Gastrocnemius medialis (tissue), 4 donors: ENCODE measurements around the gene CCDC106. TPM values are rescaled to one million over a fixed set of nuclear protein-coding genes. Genes with fewer than 3 reads are reported as not detected.

Source experiments
- ATAC-seq, 2 donors: fragments of 150-250 bp; one replicate each; pipeline ENCODE4 v1.9.1; 2016
- DNase-seq, 2 donors: peaks; one replicate each; pipeline ENCODE4 v3.0.0-alpha.2; 2019
- H3K27ac ChIP-seq, 4 donors: fragments of 200-600 bp; sonication (generic); 1 replicate in 1 of 4; 2 replicates in 3 of 4; pipeline ENCODE4 v1.5.1; 2016 to 2018; ENCODE audit warnings: mild to moderate bottlenecking in 2 of 4, moderate library complexity in 1 of 4
- H3K27me3 ChIP-seq, 3 donors: fragments of 200-600 bp; sonication (generic) in 2 of 3; 1 replicate in 1 of 3; 2 replicates in 2 of 3; pipeline versions ENCODE4 v1.5.1 to v1.6.0; 2016 to 2019; ENCODE audit warnings: mild to moderate bottlenecking in 1 of 3, moderate library complexity in 1 of 3
- H3K36me3 ChIP-seq, 2 donors: fragments of 200-600 bp; sonication (generic) in 1 of 2; one replicate each; pipeline ENCODE4 v1.5.1; 2017 to 2018
- H3K4me1 ChIP-seq, 2 donors: fragments of 200-600 bp; sonication (generic) in 1 of 2; one replicate each; pipeline ENCODE4 v1.5.1; 2016 to 2017; ENCODE audit warnings: mild to moderate bottlenecking in 2 of 2
- H3K4me3 ChIP-seq, 4 donors: fragments of 200-600 bp; sonication (generic) in 3 of 4; 1 replicate in 1 of 4; 2 replicates in 3 of 4; pipeline ENCODE4 v1.5.1; 2016 to 2019; ENCODE audit warnings: mild to moderate bottlenecking in 2 of 4
- H3K9me3 ChIP-seq, 3 donors: fragments of 200-600 bp; sonication (generic) in 2 of 3; 1 replicate in 1 of 3; 2 replicates in 2 of 3; pipeline ENCODE4 v1.5.1; 2016 to 2019
- CTCF ChIP-seq, 5 experiments: fragments of 450-650 bp in 3 of 5; fragments of 200-600 bp in 2 of 5; sonication (generic) in 2 of 5; IDR thresholded peaks in 4 of 5; conservative IDR thresholded peaks in 1 of 5; 1 replicate in 4 of 5; 2 replicates in 1 of 5; pipeline ENCODE4 v1.5.1; 2016 to 2019; ENCODE audit warnings: antibody characterized with exemption in 5 of 5, mild to moderate bottlenecking in 3 of 5, moderate library complexity in 3 of 5
- POLR2A ChIP-seq, 2 donors: fragments of 450-650 bp; IDR thresholded peaks; one replicate each; pipeline ENCODE4 v1.6.1; 2017; ENCODE audit warnings: antibody characterized with exemption in 2 of 2, mild to moderate bottlenecking in 2 of 2, moderate library complexity in 2 of 2
- in situ Hi-C, 4 donors: fragments of 200-750 bp; cut with MboI; loops; one replicate each; pipeline versions ENCODE4 v1.15.0 to v1.8.0; 2017; ENCODE audit warnings: low sequenced_read_pairs in 4 of 4
- intact Hi-C: fragments of 100-400 bp; cut with DNase I; formaldehyde crosslinking; loops from one replicate; pipeline ENCODE4 v1.15.1; 2023; ENCODE audit warnings: low total_unique reads
- total RNA-seq, 4 donors: library from RNA; depleted of rRNA; stranded (reverse); fragments of >200 nt; gene quantifications; one replicate each; pipeline versions ENCODE4 v1.1.0 to v1.2.3, GENCODE V29; 2016

Gene CCDC106
- total RNA-seq, 4 donors from 2014 or later = 6.3 to 21.2 (median 12.6) TPM

- intact Hi-C loops = loop anchor here (1.0 to 2.0 kb wide), 3 partner anchors 20 to 466 kb away; partner anchors contain the start of genes EPN1, ZNF784 and ZNF787
These were observed 7.6 kb downstream of the CCDC106 start for GRCh38 chr19:55655648-55656040.

GRCh38 chr19:55656552-55656951 lies 8.5 kb downstream of the CCDC106 start:
- Histone ChIP-seq H3K9me3 (no peaks in the 10 kb centered on the region), H3K27me3 (no peaks in the 10 kb centered on the region), H3K4me1 (peaks cover 36 to 47% of the 10 kb centered on the region in 2 donors), H3K4me3 (peak overlapping the region; percentile 75 to 98 (median 90)), H3K36me3 (peaks cover 0 to 18% of the 10 kb centered on the region in 2 donors), H3K27ac (peak overlapping the region in 1 of 4 donors; percentile 98)
- in situ Hi-C loops = no loop called here
- intact Hi-C loops = no loop called here
- no peak for ATAC-seq
- TF ChIP-seq CTCF (IDR thresholded peaks at IDR 0.05 in 4 of 5, conservative IDR thresholded peaks at IDR 0.05 in 1 of 5) = no peak
- TF ChIP-seq POLR2A (IDR thresholded peaks at IDR 0.05) = no peak
- DNase-seq = no peak

More at GRCh38 chr19:55655648-55656040, 7.6 kb downstream of the CCDC106 start:
- DNase-seq (no peak), ATAC-seq (no peak)
- Histone ChIP-seq H3K4me3 (peak overlapping the region; percentile 75 to 98 (median 90)), H3K27ac (peak overlapping the region; percentile 98 to 100 (median 99)), H3K27me3 (no peaks in the 10 kb centered on the region), H3K4me1 (peaks cover 36 to 47% of the 10 kb centered on the region in 2 donors), H3K9me3 (no peaks in the 10 kb centered on the region), H3K36me3 (peaks cover 0 to 9% of the 10 kb centered on the region in 2 donors)
- no peak for TF ChIP-seq CTCF (IDR thresholded peaks at IDR 0.05 in 4 of 5, conservative IDR thresholded peaks at IDR 0.05 in 1 of 5)
- no peak for TF ChIP-seq POLR2A (IDR thresholded peaks at IDR 0.05)
- in situ Hi-C loops = no loop called here

GRCh38 chr19:55656988-55657747 lies 9.2 kb downstream of the CCDC106 start:
- in situ Hi-C loops (no loop called here), intact Hi-C loops (no loop called here)
- Histone ChIP-seq H3K9me3 (no peaks in the 10 kb centered on the region), H3K4me1 (peaks cover 36 to 47% of the 10 kb centered on the region in 2 donors), H3K27me3 (no peaks in the 10 kb centered on the region), H3K36me3 (peaks cover 0 to 24% of the 10 kb centered on the region in 2 donors), H3K27ac (peak overlapping the region in 1 of 4 donors; percentile 34), H3K4me3 (peak overlapping the region; percentile 75 to 98 (median 90))
- TF ChIP-seq POLR2A (IDR thresholded peaks at IDR 0.05) = no peak
- ATAC-seq = no peak
- no peak for DNase-seq

GRCh38 chr19:55658846-55659459 lies 10.9 kb downstream of the CCDC106 start:
- TF ChIP-seq CTCF (IDR thresholded peaks at IDR 0.05 in 4 of 5, conservative IDR thresholded peaks at IDR 0.05 in 1 of 5) (no peak), POLR2A (IDR thresholded peaks at IDR 0.05) (no peak)
- Histone ChIP-seq H3K36me3 (peaks cover 0 to 38% of the 10 kb centered on the region in 2 donors), H3K27me3 (no peaks in the 10 kb centered on the region), H3K27ac (no peak overlapping the region), H3K4me3 (no peak overlapping the region), H3K9me3 (no peaks in the 10 kb centered on the region), H3K4me1 (peaks cover 36 to 41% of the 10 kb centered on the region in 2 donors)
- intact Hi-C loops = no loop called here
- ATAC-seq (no peak), DNase-seq (no peak)
- in situ Hi-C loops = no loop called here

GRCh38 chr19:55659822-55660221 lies 11.8 kb downstream of the CCDC106 start:
- no peak for ATAC-seq
- no peaks in the 10 kb centered on the region for H3K27me3 ChIP-seq
- TF ChIP-seq POLR2A (IDR thresholded peaks at IDR 0.05) (no peak), CTCF (IDR thresholded peaks at IDR 0.05 in 4 of 5, conservative IDR thresholded peaks at IDR 0.05 in 1 of 5) (no peak)
- peaks cover 0 to 46% of the 10 kb centered on the region in 2 donors for H3K36me3 ChIP-seq
- in situ Hi-C loops = loop anchor here in 1 of 4 donors (10.0 kb wide), 1 partner anchor 285 kb away; the partner anchor contains the start of genes IL11 and TMEM190
- no peaks in the 10 kb centered on the region for H3K9me3 ChIP-seq
- no peak overlapping the region for H3K27ac ChIP-seq
- H3K4me1 ChIP-seq = peaks cover 36 to 41% of the 10 kb centered on the region in 2 donors
- intact Hi-C loops = no loop called here
- no peak overlapping the region for H3K4me3 ChIP-seq
- DNase-seq = no peak
